ENCODE results near the gene GGT1. TPM values are rescaled to one million over a fixed set of nuclear protein-coding genes. Genes with fewer than 3 reads are reported as not detected.

Gene GGT1
- total RNA-seq, 4 donors from 2014 or later, result 4.1 to 9.6 TPM; not detected in 2

DNA sequence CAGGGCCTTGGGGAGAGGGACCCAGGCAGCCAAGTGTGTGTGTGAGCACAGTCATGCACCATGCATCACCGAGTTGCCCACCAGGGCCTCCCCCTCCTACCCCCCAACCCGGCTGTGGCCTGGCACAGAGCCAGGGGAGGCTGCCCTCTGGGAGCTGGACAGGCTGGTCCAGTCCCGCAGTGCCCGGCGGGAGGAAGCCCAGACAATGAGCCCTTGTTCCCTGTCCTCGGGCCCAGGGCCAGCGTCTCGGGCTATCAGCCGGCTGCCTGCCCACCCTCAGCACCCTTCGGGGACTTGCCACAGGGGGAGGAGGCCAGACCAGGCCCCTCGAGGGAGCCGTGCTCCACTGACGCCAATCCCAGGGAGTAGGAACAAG lies 14.6 kb upstream of the GGT1 start:
- no peak for DNase-seq
- Histone ChIP-seq H3K4me1 (no peaks in the 10 kb centered on the region), H3K9me3 (no peaks in the 10 kb centered on the region), H3K4me3 (no peak overlapping the region), H3K27ac (no peak overlapping the region), H3K27me3 (no peaks in the 10 kb centered on the region), H3K36me3 (no peaks in the 10 kb centered on the region)
- TF ChIP-seq, protein P1, sequence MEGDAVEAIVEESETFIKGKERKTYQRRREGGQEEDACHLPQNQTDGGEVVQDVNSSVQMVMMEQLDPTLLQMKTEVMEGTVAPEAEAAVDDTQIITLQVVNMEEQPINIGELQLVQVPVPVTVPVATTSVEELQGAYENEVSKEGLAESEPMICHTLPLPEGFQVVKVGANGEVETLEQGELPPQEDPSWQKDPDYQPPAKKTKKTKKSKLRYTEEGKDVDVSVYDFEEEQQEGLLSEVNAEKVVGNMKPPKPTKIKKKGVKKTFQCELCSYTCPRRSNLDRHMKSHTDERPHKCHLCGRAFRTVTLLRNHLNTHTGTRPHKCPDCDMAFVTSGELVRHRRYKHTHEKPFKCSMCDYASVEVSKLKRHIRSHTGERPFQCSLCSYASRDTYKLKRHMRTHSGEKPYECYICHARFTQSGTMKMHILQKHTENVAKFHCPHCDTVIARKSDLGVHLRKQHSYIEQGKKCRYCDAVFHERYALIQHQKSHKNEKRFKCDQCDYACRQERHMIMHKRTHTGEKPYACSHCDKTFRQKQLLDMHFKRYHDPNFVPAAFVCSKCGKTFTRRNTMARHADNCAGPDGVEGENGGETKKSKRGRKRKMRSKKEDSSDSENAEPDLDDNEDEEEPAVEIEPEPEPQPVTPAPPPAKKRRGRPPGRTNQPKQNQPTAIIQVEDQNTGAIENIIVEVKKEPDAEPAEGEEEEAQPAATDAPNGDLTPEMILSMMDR (IDR thresholded peaks at IDR 0.05), result no peak
- TF ChIP-seq POLR2A (IDR thresholded peaks at IDR 0.05), result no peak
- intact Hi-C loops (cut with DNase I; ENCODE audit: low total_unique reads), result no loop called here

DNA sequence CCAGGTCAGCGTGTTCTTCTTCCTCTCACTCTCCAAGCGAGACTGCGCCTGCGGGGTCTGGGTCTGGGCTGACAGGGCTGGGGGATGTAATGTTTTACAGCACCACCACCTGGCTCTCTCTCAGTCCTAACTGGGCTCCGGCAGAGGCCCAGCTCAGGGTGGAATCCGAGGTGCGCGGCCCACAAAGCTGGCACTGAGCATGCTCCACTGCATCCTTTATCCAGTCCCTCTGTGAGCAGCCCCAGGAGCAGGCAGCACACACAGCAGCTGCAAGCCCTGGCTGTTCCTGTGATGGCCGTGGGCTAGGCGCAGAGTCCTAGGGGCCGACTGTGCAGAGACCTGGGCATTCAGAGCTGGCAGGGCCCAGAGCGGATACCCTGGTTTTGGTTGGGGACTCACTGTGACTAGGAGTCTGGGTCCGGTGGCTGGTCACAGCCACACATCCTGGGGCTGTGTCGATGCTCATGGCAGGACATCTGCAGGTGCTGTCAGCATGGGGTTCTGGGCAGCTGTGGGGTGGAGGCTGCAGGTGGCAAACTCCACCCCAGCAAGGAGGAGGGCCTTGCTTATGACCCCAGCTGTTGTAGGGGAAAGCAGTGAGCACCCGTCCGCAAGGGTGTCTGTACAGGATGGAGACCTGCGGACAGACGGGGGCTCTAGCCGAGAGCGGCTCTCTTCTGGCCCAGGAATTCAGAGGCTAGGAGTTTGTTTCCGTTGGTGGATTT lies 14.1 kb upstream of the GGT1 start:
- Histone ChIP-seq H3K4me3 (no peak overlapping the region), H3K27ac (no peak overlapping the region), H3K9me3 (no peaks in the 10 kb centered on the region), H3K4me1 (no peaks in the 10 kb centered on the region), H3K27me3 (no peaks in the 10 kb centered on the region), H3K36me3 (no peaks in the 10 kb centered on the region)
- DNase-seq, result no peak
- intact Hi-C loops (cut with DNase I; ENCODE audit: low total_unique reads), result no loop called here
- TF ChIP-seq, protein P1 (IDR thresholded peaks at IDR 0.05), result no peak
- no peak for TF ChIP-seq POLR2A (IDR thresholded peaks at IDR 0.05)

DNA sequence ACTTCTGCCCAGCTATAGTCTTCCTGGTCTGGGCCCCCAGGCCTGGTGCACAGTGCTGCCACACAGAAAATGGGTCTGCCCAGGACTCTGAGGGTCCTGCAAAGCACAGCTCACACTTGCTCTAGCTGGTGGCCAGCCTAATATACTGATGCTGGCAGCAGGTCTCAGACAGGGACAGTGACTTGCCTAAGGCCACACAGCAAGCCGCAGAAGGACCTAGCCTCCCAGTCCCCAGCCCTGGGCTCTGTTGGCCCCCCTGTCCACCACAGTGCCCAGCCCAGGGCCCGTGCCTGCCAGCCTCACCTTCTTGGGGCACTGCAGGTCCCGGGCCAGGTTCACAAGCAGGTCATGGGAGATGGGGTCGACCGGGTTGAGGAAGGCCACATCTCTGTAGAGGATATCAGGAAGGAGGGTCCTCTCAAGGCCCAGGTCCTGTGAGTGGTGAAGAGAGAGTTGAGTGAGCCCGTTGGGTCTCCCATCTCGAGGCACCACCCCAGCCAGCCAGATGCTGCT lies 13.4 kb upstream of the GGT1 start:
- H3K36me3 ChIP-seq, result no peaks in the 10 kb centered on the region
- intact Hi-C loops (cut with DNase I; ENCODE audit: low total_unique reads), result no loop called here
- H3K4me1 ChIP-seq, result no peaks in the 10 kb centered on the region
- H3K9me3 ChIP-seq, result no peaks in the 10 kb centered on the region
- no peaks in the 10 kb centered on the region for H3K27me3 ChIP-seq
- no peak overlapping the region for H3K4me3 ChIP-seq
- H3K27ac ChIP-seq, result no peak overlapping the region
- no peak for DNase-seq
- TF ChIP-seq, protein P1 (IDR thresholded peaks at IDR 0.05), result no peak
- no peak for TF ChIP-seq POLR2A (IDR thresholded peaks at IDR 0.05)

DNA sequence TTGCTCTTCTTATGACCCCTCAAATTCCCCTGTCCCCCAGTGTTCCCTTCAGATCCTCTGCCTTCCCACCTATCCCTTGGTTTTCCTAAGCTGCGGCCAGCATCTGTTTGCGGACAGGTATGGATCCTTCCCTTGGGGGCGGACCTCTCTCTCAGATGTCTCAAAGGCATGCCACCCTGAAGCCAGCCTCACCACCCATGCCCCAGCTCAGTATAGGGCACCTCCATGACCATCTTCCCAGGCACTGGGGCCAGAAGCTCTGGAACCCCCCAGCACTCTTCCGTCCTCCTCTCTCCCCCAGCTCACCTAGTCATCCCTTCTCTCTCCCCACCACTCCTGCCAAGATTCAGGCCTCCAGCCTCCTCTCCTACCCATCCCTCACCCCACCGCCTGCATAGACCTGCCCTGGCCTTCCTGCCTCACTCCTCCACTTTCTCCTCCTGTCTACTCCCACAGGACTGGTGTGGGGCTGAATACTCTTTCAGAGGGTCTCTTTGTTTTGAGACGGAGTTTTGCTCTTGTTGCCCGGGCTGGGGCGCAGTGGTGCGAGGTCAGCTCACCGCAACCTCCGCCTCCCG lies 12.3 kb upstream of the GGT1 start:
- Histone ChIP-seq H3K9me3 (no peaks in the 10 kb centered on the region), H3K36me3 (no peaks in the 10 kb centered on the region), H3K27me3 (no peaks in the 10 kb centered on the region), H3K4me1 (no peaks in the 10 kb centered on the region), H3K4me3 (no peak overlapping the region), H3K27ac (no peak overlapping the region)
- intact Hi-C loops (cut with DNase I; ENCODE audit: low total_unique reads), result no loop called here
- TF ChIP-seq, protein P1 (IDR thresholded peaks at IDR 0.05), result no peak
- TF ChIP-seq POLR2A (IDR thresholded peaks at IDR 0.05), result no peak
- no peak for DNase-seq

DNA sequence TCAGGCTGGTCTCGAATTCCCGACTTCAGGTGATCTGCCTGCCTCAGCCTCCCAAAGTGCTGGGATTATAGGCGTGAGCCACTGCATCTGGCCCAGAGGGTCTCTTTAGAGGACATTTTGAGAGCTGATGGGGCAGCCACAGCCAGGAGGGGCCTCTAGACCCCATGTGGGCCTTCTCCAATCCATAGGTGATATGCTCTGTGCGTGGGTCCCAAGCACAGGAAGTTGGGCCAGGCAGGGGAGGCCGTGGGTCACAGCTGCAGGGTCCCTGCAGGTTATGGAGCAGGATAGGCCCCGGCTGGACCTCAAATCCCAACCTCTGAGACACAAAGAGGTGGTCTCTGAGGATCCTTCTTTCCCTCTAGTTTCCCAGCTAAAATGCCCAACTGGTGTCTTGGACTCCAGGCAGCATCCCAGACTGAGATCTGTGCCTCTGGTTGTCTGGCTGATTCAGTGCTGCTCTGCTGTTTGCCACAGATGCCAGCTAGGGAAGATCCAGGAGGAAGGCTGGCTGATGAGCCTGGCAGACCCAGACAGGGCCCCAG lies 11.6 kb upstream of the GGT1 start:
- Histone ChIP-seq H3K4me1 (no peaks in the 10 kb centered on the region), H3K9me3 (no peaks in the 10 kb centered on the region), H3K4me3 (no peak overlapping the region), H3K27ac (no peak overlapping the region), H3K36me3 (no peaks in the 10 kb centered on the region), H3K27me3 (no peaks in the 10 kb centered on the region)
- no peak for DNase-seq
- TF ChIP-seq POLR2A (IDR thresholded peaks at IDR 0.05), result no peak
- TF ChIP-seq, protein P1 (IDR thresholded peaks at IDR 0.05), result no peak
- intact Hi-C loops (cut with DNase I; ENCODE audit: low total_unique reads), result no loop called here
